Measurements from ENCODE around the gene KLK12.

The KLK12 gene

DNA sequence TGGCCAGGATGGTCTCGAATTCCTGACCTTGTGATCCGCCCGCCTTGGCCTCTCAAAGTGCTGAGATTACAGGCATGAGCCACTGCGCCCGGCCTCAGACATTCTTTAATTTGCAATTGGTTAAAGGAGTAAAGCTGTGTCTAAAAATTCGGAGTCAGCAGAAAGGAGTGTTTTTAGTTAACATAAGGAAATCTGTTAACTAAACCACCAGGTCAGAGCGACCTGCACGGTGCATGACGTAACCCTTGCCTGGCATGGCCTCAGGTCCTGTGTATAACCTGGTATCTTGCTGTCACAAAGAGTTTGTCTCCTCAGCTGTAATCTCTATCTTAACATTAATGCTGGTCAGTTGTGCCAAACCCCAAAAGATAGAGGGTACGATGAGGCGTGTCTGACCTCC, 9.5 kb upstream of the KLK12 start:
- DNase-seq: no peak

DNA sequence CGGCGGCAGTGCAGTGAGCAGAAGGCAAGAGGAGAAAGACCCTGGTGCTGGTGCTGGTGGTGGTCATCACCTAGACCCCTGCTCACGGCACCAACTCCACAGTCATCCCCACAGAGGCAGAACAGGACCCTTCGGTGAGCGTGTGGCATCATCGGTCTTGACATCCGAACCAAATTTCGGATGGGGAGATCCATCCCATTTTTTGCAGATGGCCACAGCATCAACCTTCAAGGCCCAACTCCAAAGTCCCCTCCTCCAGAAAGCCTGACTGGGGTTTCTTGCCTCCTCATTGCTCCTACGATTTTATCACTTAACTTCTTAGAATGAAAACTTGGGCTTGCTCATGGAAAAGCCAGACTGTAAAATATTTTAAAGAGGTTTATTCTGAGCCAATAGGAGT, 8.7 kb upstream of the KLK12 start:
- DNase-seq: no peak

DNA sequence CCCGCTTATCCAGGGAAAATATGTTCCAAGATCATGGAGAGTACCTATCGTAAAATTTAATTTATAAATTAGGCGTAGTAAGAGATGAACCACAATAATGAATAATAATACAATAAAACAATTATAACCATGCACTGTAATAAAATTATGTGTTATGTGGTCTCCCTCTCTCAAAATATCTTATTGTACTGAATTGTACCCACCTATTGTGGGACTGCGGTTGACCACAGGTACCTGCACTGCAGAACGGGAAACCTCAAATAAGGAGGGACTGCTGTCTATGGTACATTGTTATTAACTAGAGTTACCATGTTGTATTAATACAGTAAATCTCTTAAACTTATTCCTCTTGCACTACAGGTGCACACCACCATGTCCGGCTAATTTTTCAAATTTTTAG, 5.3 kb upstream of the KLK12 start:
- no peak for DNase-seq

DNA sequence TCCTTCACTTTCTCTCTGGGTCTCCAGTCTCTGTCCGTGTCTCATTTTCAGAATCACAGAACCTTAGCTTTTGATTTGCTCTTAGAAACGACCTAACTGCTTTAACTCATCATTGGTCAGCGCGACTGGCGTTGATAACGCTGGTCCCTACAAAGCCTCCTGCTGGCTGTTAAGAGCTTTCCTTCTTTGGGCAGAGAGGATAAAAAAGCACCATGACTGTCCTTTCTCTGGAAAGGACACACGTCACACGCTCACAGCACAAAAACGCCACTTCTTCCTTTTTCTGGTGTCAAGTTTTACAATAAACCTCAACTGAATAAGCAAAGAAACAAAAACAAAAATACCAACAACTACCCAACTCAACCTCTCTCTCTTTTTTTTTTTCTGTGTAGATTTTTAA, 1.7 kb upstream of the KLK12 start:
- DNase-seq: no peak

DNA sequence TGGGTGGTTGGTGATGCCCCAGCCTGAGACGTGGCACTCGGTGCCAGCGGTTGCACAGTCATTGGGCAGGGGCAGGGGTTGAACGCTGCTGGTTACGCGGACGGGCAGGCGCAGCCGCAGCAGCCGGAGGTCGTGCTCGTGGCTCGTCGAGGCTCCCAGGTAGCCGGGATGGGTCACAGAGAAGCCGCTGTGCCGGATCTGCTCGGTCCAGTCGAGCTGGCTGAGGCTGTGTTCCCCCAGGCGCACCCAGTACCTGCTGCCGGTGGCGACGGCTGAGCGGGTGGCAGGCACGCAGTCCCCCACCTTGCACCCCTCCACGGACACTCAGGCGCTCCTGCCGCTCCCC, 2.9 kb downstream of the KLK12 start:
- DNase-seq: no peak

DNA sequence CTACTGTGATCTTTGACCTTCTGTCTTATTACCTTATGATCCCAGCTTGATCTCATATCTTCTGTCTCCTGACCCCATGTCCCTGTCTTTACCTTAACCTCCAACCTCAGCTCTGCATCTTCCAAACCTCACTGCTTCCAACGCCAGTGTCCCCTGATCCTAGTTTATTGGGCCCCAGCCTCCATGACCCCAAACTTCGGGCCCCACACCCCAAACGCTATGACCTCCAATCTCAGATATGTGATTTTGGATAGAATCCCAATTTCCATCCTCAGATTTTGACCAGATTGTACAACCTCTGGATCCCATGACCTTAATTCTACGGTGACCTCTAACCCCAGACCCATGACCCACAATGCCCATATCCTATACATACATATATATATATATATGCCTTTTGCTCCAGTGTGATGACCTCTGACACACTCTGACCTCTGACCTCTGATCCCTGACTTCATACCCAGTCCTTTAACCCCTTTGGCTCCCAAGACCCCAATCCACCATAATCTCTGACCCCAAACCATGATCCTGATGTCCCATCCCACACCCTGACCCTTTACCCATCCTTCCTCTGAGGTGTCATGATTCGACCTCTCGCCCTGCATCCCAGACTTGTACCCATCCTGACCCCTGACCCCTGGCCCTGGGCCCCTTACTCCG, 3.5 kb downstream of the KLK12 start:
- DNase-seq: no peak

DNA sequence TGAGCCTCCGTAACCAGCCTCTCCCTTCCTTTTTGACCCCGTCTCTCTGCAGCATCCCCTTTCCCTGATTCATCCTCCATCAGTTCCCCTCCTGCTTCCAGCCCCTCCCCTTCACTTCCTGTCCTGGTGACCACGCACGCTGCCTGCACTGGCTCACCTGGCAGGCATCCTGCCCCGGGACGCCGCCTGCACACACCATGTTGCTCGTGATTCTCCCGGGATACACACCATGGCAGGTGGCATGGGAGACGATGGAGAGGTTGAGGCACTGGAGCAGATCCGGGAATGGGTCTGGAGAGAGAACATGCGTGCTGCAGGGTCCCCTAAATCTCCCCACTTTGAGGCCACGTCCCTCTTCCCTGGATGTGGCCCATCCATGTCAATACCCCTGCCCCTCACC, 4.2 kb downstream of the KLK12 start:
- DNase-seq: no peak

DNA sequence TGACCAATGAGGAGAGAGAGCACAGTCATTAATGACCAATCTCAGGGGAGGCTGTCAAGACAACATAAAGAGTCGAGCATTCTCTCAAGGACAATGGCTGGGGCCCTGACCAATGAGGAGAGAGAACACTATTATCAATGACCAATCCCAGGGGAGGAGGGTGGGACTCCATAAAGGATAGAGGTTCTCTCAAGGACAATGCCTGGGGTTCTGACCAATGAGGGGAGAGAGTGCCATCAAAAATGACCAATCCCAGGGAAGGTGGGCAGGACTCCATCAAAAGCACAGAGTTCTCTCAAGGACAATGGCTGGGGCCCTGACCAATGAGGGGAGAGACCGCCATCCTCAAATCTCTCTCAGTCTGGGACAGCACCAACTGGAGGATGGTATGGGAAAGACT, 5.1 kb downstream of the KLK12 start:
- DNase-seq: no peak

DNA sequence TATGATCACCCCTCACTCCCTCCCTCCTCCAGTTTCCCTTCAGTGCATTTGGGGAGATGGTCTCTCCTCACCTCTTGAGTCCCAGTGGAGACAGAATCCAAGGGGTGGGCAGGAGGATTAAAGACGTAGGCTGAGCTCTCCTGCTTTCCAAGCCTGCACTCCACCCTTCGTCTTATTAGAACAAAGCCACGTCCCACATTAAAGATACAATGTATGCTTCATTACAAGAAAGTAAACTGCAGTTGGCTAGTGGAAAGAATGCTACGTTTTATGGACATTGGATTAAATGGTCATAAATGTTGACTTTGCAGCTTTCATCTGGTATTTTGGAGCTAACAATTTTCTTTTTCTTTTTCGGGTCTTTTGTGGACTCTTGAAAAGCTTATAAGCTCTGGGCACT, 6.9 kb downstream of the KLK12 start:
- DNase-seq: no peak

DNA sequence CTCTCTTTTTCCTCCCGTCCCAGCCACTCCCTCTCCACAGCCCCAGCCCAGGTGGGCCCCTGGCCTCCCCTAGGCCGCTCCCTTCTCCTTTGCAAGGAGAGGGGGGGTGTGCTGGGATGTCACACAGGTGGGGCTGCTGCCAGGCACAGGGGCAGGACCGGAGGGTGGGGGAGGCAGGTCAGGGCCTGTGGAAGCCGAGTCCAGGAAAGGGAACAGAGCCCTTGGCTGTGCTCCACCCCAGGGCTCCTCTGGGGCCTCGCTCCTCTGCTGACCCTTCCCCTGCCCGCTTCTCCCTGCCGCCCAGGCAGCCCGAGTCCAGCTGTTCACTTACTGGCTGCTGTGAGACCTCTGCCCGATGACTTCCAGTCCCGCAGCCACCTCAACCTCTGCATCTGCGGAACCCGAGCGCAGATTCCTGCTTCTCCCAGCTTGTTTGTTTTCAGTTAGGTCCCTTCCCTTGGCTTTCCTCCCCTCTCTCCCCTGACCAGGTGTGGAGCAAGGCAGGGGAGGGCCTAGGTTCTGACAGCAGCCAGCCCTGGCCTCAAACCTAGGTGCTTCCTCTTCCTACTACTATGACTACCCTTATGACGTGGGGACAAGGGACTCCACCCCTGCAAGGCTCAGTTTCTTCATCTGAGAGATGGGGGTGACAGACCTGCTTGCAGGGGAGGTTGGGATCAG, 7.5 kb downstream of the KLK12 start:
- DNase-seq: no peak

DNA sequence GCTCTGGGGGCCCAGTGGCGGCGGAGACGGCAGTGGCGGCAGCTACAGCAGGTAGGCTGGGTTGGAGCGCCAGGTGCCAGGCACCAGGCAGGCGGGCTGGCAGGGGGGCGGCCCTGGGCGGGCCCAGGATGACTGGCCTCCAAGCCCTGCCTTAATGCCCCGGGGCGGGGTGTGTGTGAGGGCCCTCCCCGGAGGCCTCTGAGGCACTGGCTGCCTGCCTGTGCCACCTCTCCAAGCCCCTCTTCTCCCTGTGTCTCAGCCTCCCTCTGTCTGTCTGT, 8.3 kb downstream of the KLK12 start, which contains the start of gene KLK11:
KLK11 (minus strand) TSS at position 63 of the 278 bp plus-strand sequence. CDS start 985 bp downstream, outside the sequence.
- no peak for DNase-seq

DNA sequence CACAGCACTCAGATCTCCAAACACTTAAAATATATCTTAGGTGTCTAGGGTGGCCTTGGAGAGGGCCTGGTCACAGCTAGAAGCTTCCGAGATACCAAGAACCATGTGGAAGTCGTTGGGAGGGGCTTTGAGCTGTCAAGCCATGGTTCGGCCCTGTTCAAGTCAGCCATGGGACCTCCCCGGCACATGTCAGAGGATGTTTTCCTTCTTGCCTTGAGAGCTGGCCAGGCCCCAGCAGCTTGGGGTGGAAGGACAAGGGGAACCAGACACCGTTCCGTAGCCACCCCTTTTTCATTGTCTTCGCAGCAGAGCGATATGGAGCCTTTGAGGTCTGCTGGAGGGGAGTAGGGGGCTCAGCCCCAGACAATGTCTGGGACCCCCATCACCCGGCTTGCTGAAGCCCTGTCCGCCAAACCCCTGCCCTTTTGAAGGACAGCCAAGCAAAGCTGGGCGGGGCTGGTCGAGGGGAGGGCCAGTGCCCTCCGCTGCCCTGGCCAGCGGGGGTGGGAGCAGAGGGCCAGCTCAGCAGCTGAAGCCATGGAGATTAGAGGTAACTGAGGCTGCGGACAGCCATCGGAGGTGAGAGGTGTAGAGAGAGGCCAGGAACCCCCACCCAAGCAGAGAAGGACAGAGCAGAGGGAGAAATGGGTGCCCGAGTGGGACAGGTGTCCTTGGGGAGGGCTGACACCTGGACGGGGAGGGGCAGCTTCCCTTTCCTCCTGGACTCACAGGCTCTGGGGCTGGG, 8.8 kb downstream of the KLK12 start:
- DNase-seq: no peak

DNA sequence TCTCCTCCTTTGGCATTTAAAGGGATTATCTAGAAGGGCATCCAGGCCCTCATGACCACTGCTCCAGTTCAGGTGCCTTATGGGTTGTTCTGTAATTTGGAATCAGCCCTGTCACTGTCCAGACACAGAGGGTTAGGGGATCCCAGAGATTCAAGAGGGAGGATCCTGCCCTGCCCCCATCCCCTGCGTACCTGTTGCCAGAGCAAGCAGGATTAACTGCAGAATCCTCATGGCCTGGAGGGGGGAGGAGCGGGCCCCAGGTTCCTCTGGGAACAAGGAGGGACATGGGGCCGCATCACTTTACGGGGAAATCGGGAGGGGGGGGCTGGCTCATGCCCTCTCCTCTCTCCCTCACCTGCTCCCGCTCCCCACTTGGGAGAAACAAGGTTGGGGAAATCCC, 9.4 kb downstream of the KLK12 start:
- DNase-seq: no peak

DNA sequence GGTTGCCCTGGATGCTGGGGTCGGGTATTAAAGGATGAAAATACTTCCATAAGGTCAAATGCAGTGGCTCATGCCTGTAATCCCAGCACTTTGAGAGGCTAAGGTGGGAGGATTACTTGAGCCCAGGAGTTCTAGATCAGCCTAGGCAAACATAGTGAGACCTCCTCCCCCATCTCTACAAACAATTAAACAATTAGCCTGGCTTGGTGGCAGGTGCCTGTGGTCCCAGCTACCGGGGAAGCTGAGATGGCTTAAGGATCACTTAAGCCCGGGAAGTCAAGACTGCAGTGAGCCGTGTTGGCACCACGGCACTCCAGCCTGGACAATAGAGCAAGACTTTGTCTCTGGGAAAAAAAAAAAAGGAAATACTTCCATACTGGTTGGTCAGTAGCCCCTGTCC, 9.9 kb downstream of the KLK12 start:
- DNase-seq: no peak

DNA sequence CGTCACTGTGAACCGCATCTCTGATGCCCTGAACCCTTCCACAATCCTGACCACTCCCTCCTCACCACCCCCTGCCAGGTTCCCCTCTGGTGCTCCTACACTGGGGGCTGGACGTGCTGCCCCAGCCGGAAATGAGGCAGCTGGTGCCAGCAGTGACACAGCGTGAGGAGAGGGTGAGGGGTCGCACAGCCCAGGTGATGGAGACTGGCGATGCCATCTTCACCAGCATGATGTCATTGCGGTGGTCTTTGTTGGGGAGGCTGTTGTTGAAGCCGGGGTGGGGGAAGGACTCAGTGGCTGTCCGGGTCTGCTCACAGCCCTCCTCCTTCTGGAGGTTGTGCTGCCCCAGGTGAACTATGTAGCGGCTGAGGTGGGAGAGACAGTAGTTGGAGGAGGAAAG, 10.9 kb downstream of the KLK12 start:
- no peak for DNase-seq

DNA sequence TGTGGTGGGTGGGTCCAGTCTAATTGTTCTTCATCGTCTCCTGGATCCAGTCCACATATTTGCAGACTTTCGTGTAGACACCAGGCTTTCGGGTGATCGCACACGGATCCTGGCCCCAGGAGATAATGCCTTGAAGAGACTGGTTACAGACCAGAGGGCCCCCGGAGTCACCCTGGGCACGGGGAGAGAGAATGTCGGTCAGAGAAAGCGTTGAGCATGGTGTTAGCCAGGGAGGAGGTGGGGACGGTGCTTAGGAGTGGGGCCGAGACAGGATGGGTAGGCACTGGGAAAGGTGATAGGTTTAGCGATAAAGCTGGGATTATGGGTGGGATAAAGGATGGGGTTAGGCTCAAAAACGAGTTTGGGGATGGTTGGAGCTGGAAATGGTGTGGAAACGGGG, 12.3 kb downstream of the KLK12 start:
- DNase-seq: no peak

DNA sequence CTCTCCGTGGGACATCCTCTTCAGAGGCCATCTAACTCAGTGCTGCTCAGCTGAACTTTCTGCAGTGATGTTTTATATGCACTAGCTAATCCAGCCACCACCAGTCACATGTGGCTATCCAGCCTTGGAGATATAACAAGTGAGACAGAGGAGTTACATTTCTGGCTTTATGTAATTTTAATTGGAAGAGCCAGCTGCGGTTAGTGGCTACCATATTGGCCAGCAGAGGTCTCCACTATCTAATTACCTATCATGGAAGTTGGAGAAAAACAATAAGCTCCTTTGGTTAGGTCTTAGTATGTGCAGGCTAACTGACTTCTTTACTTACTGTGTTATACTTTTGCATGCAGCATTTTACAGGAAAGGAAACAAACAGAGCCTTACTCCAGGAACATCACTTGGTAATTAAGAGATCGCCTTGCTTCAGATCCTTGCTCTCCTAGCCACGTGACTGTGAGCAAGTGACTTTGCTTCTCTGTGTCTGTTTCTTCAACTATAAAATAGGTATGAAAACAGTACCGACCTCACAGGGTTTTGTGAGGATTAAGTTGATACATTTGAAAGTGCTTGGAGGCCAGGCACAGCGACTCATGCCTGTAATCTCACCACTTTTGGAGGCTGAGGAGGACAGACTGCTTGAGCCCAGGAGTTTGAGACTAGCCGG, 13.7 kb downstream of the KLK12 start:
- DNase-seq: no peak

DNA sequence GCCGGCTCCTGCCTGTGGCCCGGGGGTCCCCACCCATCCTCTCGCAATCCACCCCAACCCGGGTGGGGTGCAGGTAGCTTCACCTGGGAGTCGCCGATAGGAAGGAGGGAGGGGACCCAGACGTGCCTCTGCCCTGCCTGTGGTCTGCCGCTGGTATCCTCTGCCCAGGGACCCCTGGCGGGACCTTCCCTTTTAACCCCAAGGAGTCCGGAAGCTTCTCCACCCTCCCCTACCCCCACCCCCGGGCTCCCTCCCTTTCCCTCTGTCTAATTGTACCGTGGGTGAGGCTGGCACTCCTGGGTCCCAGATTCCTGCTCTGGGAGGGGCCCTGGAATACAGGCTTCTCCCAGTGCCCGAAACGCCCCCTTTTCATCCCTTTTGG, 15.3 kb downstream of the KLK12 start, which contains the start of gene KLK10:
KLK10 (minus strand) TSS at position 166 of the 382 bp plus-strand sequence. CDS start 579 bp downstream, outside the sequence.
- no peak for DNase-seq

DNA sequence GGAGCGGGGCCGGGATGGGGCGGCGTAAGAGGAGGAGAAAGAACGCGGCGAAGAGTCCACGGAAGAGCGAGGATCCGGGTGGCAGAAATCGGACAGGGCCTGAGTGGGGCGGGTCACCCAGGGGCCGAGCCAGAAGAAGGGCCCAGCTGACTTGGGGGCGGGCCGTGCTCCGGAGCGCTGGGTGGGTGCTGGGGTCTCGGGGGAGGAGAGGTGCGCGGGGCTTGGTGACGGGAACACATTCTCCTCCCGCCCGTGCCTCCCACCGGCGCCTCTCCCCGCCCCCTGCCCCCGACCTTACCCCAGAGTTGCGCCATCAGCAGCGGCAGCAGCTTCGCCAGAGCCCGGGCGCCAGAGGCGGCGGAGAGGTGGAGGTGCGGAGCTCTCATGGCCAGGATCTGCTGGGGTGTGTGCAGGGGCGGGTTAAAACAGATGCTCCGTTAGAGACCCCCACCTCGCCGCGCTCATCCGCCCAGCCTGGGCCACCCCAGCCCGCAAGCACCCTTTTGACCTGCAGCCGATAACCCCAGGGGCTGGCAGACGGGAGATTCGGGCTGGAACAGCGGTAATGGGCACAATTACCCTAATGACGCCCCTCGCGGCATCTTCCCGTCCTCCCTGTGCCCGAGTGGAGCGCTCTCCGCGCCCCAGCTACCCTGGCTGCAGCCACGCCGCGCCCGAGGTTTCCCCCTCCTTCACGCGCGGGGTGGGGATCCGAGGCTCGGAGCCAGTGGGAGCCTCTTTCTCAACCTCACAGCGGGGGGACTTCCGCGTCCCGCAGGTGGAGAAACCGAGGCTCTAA, 15.9 kb downstream of the KLK12 start:
- DNase-seq: no peak

DNA sequence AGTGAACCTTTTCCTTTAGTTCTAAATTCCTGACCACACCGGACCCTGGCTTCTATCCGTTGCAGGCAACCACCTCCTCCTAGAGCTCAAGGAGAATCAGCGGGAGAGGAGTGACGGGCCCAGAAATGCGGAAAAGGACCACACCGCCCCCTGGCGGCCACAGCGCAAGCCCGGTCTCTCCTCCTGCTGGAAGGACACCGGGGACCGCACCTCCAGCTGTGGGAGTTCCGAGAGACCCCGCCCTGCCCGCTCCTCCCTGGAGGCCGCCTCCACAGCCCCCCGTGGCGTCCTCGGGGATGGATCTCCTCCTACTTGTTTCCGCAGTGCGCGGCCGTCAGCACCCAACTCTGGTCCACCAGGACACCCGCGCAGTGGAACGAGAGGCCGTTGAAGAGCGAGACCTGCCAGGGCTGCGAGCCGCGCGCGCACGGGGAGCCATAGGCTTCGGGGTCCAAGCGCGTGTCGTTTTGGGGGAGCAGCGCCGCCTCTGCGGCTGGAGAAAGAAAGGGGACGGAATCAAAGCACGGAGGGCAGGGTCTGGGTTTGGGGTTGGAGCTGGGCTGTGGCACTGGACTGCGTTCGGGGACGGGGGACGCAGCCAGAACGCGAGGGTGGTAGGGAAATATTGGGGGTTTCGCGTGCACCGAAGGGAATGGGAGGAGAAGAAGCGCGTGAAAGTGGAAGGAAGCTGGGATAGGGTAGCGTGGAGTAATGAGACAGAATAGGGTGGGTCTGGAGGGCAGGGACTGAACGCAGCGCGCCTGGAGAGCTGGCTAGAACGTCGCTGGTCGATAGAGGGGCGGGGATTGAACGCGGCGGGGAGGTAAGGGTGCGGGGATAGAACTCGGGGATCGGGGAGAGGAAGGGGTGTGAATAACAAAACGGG, 17.8 kb downstream of the KLK12 start:
- DNase-seq: peak; percentile 4

DNA sequence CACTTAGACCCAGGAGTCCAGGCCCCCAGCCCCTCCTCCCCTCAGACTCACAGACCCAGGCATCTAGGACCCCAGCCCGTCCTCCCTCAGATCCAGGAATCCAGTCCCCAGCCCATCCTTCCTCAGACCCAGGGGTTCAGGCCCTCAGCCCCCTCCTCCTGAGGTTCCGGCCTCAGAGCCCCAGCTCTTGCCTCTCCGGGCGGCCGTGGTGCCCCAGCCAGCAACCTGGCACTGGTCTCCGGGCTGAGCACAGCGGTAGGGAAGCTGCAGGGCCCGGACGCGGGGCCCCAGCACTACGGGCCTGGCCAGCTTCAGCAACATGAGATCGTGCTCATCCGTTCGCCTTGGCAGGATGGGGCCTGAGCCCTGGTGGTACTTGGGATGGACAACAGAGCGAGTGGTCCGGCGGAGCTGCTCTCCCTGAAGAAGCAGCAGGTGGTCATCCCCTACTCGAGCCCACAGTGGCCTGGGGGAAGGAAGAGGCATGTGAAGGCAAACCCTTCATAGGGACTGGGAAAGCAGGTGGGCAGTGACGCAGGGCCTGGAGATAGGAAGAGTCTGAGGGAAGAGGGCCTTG, 19.0 kb downstream of the KLK12 start:
- no peak for DNase-seq

DNA sequence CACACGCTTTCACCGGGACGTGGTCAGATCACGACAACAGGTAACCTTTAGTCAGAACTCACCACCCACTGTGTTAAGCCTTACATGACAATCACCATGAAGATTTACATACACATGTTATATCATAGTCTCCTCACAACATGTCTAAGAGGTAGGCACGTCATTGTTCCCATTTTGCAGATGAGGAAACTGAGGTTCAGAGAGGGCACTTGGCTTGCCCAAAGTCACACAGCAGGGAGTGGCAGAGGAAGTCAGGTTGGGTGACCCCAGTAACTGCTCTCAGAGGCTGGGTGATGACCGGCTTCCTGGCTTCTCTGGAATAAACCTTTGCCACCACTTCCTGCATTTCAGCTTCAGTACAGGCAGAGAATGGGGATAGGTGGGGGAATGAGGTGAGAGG, 20.6 kb downstream of the KLK12 start:
- DNase-seq: no peak

Data from NCI-H1694 (cell line).